ENCODE results near the gene CCDC148.

CCDC148 gene

DNA sequence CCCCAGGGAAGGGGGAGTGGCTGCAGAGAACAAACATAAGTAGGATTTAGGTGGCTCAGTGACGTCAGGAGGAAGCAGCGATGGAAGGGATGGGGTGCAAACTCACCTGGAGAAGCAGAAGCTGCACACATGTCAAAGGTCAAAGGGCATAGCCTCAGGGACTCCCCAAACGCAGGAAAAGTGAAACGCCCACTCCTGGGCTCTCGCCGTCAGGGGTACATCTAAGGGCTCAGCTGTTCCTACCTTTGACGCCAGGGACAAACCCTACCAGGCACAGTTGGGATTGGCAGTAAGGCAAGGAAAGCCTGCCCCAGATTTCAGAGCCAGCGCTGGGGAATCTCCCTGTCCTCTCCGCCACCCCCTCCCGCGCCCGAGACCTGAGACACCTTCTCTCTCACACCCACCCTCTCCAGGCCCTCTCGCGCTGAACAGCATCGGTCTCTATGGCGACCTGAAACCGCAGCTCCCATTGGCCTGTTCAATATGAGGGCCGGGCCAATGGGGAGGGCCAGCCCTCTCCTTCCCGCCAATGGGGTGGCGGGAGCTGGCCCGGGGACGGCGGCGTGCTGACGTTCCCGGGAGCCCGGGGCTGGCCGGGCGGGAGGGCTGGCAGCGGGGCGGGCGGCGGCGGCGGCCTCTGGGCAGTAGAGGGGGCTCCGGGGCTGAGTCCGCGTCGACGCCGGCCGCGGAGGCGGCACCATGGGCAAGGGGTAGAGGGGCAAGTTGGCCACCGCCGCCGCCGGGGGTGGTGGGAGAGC lies at the start of gene CCDC148, which contains the start of gene PKP4:
Gene CCDC148, minus strand, starts transcription at position 445 of the 758 bp plus-strand sequence. Its CDS starts 314 bp downstream, at position 131.
Gene PKP4, plus strand, starts transcription at position 644 of the 758 bp plus-strand sequence. CDS start 76,233 bp downstream, outside the sequence.
- peak; percentile 76 to 82 for DNase-seq (ENCODE audit: low read depth in 2 of 2)

DNA sequence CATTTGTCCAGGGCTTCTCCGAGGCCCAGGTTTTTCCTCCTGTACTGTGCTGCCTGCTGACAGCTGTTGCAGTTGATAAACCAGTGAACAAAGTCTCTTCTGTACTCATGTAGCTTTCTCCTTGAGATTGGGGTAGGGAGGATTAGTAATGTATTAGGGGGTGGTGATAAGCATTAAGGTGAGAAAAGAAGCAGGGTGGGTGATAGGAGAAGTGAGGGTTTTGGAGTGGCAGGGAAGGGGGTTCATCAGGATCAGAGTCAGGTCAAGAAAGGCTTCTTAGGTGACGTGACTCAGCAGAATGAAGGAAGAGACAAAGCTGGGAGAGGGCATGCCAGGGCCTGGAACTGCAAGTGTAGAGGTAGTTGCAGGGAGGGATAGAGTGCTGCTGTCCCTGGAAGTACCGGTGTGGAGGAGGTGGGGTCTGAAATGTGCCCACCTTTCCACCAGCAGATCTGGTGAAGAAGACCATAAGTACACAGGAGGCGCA lies 48.9 kb upstream of the CCDC148 start:
- DNase-seq (ENCODE audit: low read depth in 2 of 2): no peak

DNA sequence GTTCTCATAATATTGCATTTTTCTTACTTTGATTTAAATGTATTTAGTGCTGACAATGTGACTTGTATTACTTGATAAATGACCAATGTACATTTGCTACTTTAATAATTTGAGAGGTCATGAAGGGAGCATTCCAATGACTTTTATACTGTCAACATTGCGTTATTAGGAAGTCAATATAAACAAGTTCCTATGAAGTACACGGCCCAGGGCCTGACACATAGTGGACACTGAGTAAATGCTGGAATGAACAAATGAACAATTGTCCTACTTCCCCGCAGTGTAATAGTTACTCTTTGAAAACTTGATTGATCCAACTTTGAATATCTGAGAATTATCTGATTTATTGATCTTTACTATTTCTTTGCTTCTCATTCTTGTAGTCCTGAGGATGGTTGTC lies 47.5 kb upstream of the CCDC148 start:
- DNase-seq (ENCODE audit: low read depth in 2 of 2): no peak

DNA sequence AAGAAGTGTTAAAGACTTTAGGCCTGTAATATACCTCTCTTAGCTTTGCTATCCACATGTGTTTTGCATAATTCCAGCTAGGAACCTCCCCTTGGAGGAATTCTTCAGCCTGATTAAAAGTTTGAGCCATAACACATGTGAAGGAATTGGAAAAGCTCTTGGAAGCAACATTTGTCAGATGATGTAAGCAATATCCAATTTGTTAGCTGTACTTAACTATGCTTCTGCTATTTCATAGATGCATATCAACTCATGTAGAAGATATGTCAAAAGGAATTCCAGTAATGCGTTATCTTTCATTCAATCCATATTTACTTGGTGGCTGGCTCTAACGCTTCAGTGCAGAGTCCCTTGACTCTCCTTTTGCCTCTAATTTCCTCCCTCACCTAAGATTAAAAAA lies 46.4 kb upstream of the CCDC148 start:
- peak; percentile 98 for DNase-seq (ENCODE audit: low read depth in 2 of 2)

DNA sequence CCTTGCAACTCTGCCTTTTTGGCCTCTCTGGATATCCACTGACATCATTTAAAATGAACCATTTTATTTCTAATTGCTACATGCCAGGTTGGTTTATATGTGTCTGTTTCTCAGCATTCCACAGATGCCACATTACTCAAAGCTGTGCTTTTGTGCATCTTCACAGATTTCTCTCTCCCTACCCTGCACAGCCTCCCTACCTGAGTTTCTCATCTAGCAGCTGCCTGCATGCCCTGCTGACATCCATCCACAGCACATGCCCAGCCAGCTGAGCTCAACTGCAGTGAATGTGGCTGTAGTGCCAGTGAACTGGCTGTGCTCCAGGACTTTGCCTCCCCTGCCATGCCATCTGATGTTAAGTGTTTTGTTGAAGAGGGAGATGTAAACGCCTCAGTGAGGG lies 44.7 kb upstream of the CCDC148 start:
- no peak for DNase-seq (ENCODE audit: low read depth in 2 of 2)

DNA sequence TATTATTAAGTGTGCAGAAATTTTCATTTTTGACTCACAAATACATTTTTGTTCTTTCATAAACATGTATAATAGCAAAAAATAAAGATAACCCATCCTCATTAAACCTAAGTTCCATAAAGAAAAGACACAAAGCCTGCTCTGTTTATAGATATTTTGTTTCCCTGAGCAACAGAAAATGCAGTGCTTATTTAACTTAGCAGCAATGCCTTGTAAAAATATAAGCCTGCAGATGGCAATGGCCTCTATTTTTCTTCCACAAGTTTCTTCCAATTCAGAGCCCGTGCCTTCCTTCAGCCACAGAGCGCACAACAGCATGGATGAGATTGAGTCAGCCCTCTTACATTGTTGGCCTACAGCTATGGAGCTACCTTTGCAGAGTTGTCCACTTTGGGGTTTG lies 43.8 kb upstream of the CCDC148 start:
- no peak for DNase-seq (ENCODE audit: low read depth in 2 of 2)

DNA sequence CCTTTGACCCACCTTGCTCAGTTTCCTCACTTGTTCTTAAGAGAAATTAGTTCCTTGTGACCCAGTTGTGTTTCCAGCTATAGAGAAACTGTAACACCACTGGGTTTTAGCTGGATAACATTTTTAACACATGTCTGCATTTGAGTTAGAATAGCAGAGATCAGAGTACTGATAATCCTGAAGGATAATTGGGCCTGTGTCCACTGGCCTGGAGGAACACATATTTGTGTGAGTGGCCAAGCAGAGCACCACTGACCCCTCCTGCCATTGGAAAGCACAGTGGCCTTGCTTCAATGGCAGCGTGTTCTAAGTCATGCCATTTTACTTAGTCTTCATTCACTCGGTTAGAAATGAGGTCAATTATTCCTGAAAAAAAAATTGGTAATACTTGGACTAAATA lies 42.8 kb upstream of the CCDC148 start:
- no peak for DNase-seq (ENCODE audit: low read depth in 2 of 2)

DNA sequence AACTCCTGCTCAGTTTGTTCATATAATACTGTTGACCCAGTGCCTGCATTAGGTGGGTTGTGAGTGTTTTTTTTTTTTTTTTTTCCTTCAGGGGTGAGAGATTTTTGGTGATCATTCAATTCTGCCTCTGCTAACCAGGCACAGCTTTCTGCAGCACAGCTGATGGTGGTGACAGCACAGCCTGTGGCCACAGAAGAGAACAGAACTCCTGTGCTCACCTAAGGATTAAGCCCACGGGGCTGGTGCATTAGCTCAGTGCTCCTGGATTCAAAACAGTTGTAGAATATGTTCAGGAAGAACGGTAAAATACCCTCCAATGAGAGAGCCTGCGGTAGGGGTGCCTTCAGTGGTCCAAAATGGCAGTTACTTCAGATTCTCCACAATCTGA lies 42.2 kb upstream of the CCDC148 start:
- DNase-seq (ENCODE audit: low read depth in 2 of 2): no peak

DNA sequence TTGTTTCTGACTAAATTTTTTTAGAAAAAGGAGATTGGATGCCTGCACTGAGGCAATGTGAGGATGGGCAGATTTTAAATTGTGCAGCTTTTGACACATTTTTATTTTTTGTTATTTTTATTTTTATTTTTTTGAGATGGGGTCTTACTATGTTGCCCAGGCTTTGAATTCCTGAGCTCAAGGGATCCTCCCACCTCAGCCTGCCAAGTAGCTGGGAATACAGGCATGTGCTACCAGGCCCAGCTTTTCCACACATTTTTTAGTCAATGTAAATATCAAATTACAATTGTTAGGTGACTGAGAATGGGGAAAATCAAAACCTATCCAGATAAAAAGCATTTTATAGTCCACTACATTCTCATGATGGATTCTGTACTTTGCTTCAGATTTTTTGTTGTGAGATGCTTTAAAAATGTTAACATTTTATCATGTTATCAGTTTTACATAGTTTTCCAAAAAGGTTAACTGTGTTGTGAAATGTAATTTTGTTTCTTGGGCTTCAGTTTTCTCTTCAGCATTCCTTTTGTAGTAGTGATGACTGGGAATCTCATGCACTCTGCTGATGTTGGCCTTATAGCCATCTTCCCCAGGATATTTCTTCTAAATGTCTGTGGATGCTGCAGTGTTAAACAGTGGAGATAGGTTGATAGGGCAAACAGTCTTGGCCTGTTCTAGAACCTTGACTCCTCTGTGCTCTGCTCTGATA lies 41.6 kb upstream of the CCDC148 start:
- DNase-seq (ENCODE audit: low read depth in 2 of 2): peak in 1 of 2 experiments; percentile 18

DNA sequence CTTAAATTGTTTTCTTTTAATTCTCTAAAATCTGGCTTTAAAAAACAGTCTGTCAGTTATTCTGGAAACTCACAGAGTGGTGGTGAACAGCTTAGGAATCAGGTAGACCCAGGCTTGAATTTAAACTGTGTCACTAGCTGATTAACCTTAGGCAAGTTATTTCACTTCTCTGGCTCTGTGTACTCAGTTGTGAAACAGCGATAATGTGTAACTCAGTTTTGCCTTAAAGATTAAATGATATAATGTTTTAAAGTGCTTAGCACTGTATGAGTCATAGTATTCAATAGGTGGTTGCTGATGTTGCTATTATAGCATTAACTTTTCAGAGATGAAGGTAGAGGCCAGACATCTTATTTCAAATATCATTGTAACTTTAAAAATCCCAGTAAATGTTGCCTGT lies 40.9 kb upstream of the CCDC148 start:
- no peak for DNase-seq (ENCODE audit: low read depth in 2 of 2)

DNA sequence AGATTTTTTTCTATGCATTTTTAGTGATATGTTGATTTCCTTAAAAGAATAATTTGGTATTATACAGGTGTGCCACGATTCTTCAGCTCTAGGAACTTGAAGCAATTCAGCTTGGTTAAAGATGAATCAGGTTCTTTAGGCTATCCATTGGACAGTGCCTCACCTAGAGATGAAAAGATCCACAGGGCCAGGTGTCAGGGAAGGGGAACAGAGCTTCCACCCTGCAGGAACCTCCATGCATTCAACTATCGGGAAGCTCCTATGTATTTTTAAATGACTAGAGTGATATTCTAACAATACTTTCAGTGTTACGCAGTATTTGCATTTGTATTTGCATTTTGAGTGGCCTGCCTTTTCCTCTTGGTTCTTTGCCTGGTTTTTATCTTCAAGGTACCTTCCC lies 40.4 kb upstream of the CCDC148 start:
- no peak for DNase-seq (ENCODE audit: low read depth in 2 of 2)

DNA sequence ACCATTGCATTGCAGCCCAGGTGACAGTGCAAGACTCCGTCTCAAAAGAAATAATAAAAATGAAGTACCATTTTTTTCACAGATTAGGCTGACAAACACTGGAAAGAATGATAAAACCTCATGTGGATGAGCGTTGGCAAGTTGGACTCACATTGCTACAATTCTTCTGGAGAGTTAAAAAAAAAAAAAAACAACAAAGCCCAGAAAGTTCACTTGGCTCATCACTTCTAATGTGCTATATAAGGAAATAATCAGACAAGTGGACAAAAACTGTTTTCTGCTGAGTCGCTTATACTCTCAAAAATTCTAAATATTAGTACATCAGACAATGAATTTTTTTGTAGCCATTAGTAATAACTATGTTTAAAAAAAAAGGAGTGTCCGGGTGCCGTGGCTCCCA lies 38.6 kb upstream of the CCDC148 start:
- DNase-seq (ENCODE audit: low read depth in 2 of 2): peak; percentile 64 to 72

DNA sequence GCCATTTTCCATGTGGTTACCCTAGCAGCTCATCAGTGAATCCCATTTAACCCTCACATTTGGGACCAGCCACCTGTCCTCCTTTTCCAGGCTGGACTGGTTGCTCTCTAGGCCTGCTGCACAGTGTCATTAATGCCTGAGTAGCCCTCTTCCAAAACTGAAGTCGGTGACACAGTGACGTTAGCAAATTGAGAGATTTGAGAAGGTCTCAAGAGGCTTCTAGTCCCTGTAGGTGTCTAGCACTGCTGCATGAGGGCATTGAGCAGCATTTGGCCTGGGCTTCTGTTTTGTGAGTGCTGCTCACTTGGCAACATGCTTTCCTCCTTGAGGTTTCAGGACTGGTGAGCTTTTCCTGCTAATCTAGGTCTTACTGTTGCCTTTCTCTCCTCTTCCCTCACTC lies 36.9 kb upstream of the CCDC148 start:
- no peak for DNase-seq (ENCODE audit: low read depth in 2 of 2)

DNA sequence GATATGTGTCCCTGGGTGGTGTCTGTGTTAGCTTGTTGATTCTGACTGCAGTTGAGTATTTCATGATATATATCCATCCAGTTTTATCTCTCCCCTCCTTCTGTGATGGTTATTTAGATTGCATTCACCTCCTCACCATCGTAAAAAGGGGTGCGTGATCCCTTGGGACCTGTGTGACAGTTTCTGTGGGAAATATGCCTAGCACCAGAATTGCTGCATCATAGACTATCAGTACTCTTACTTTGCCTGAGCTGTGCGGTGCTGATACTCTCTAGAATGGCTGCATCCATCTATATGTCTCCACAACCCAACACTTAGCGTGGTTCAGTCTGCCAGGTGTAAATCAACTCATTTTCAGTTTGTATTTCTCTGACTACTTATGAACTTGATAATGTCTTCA lies 34.5 kb upstream of the CCDC148 start:
- DNase-seq (ENCODE audit: low read depth in 2 of 2): no peak

DNA sequence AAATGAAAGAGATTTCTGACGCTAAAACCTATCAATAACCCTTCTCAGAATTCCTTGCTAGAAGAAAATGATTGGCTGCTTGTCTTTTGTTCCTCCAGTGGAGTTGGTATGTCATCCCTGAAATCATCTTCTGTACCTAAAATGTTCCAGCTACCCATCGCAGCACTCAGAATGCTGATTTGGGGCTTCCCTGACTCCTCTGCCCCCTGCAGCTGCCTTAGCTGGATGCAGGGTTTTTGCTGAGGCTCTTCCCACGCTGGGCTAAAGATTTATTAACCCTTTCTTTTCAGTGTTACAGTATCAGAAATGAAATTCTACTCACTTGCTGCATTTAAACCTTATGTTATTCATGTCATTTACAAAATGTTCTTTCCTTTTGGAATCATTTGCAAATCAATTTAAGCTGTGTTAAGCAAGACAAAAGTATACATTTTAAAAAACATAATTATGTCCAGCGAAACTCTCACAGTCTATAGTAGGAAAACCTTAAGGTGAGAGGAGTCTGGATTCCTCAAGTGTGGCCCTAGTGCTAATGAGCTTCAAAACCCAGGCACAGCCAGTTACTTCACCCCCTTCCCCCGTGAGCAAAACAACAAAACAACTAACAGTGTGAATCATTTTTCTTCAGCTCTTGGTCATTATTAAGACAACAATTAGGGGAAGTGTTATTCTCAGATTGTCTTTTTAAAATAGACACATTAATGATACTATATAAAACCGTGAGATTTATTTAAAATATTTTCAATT lies 33.0 kb upstream of the CCDC148 start:
- DNase-seq (ENCODE audit: low read depth in 2 of 2): no peak

DNA sequence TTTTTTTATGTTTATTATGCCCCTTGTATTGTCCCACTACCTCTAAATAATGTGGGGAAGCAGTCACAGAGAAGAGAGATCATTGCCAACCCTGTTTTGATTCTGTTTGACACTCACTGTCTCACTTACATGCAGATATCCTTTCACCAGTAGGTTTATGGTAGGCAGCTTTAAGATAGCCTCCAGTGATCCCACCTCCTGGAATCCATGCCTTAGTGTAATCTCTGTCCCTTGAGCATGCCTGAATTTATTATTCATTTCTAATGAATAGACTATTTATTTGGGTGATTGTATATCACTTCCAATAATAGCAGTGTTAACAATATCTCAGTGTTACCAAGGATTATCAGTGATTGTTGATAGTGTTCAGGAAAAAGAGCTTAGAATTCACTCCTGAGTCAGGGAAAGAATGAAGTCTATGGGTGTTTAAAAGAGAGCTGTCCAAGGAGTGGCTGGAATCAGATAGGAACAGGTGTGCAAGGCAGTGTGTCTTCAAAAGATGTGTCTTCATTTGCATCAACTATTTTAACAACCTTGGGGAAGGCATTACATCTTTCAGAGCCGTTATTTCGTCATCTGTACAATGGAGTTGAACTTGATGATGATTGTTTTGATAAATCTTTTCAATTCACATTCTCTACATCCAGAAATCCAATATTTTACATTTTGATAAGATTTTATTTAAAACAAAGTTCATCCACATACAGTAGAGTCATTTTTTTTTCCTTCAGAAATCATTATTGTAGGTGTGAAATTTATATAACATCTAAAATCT lies 32.1 kb upstream of the CCDC148 start:
- no peak for DNase-seq (ENCODE audit: low read depth in 2 of 2)

DNA sequence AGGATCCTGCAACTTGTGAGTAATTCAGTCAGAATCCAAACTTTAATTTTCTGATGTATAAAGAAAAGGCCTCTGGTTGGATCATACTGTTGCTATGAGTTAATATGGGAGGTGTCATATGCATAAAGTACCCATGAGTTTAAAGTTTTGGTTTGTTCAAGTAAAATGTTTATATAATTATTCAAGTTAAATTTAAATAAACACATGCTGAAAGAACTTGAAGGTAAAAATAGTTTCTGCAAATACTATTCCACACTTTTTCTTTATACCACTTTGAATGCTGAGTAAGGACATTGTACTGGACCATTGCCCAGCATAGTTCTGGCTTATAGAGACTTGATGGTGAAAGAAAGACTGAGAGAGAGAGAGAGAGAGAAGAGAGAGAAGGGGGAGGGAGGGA lies 30.9 kb upstream of the CCDC148 start:
- DNase-seq (ENCODE audit: low read depth in 2 of 2): peak in 1 of 2 experiments; percentile 33

DNA sequence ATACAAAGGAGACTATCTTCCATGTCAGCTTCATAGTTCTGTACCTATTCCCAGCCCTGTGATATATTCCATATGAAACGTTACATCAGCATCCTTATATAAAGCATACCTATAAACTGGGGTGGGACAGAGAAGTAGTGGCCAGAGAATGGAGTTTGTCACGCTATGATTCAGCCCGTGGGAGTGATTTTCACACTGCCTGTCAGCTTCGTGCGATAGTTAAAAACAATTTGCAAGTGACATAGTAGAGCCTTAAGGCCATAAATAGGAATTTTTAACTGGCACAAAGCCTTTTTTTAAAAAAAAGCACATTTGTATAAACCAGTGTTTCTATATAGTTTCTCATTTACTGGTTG lies 30.4 kb upstream of the CCDC148 start:
- DNase-seq (ENCODE audit: low read depth in 2 of 2): no peak

DNA sequence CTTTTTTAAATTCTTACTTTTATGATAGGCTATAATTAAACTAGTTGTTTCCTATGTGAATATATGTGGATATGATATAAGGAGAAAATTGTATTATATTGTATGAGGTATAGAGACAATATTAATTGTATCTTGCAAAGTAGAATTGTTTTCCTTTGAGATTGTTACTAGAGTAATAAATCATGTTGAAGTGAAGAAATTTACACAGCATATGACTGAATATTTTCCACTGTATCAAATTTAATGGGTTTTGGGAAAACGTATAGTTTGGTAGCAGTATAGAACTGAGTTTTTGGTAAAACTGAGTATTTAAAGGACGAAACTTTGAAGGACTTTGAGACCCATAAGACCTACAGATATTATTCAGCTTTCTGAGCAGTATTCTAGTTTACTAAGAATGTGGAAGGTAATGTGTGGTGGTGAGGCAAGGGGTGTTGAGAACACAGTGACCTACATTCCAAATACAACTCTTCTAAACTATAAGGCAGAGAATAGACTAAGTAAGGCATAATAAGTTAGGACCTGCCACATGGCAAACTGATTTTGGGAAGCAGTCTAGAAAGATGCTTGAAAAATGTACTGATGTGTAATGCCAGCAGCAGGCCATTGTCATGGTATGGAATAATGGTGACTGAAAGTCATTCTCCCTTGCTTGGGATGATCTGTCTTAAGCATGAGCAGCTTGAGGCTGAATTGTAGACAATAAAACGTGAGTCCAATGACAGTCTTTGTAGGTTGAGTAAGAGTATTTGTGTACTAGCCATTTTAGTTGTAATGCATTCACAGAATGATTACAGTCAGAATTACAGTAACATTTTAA lies 29.8 kb upstream of the CCDC148 start:
- no peak for DNase-seq (ENCODE audit: low read depth in 2 of 2)

DNA sequence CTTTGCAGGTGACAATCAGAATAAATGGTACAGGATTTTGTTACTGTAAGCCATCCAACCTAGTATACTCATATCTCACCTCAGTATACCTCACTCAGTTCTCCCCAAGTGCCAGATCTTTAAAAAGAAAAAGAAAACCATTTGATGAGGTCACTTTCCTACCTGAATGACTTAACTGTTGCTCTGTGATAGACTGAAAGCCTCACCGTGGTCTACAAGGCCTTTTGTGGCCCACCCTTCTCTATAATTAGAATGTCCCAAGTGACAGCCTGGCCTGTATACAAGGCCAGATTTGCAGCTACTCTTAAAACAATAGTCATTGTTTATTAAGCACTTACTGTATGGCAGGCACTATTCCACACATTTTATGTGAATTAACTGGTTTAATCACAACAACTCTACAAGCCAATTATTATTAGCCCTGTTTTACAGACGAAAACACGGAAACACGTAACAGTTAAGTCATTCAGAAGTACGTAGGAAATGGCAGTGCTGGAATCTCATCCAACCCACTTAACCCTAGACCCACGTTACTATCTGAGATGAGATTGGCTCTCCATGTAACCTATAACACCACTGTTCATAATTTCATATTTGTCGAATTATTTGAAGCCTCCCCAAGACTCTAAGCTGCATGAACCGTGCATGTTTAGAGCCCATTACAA lies 28.5 kb upstream of the CCDC148 start:
- no peak for DNase-seq (ENCODE audit: low read depth in 2 of 2)
